Uterus (tissue), 2 donors: ENCODE results near the gene TLE2.

Experiments used
- POLR2A ChIP-seq, 2 donors: fragments of 450-650 bp; IDR thresholded peaks; one replicate each; pipeline ENCODE4 v1.6.1; 2016; ENCODE audit warnings: antibody characterized with exemption in 2 of 2, mild to moderate bottlenecking in 1 of 2, moderate library complexity in 1 of 2
- TF ChIP-seq, protein P1 (sequence below), 4 experiments: fragments of 200-600 bp in 2 of 4; fragments of 450-650 bp in 2 of 4; sonication (generic) in 2 of 4; IDR thresholded peaks; one replicate each; pipeline ENCODE4 v1.5.1; 2016 to 2019; ENCODE audit warnings: antibody characterized with exemption in 4 of 4, mild to moderate bottlenecking in 2 of 4, moderate library complexity in 1 of 4

GRCh38 chr19:3001235-3001800 lies 27.8 kb downstream of the TLE2 start:
- TF ChIP-seq, protein P1, sequence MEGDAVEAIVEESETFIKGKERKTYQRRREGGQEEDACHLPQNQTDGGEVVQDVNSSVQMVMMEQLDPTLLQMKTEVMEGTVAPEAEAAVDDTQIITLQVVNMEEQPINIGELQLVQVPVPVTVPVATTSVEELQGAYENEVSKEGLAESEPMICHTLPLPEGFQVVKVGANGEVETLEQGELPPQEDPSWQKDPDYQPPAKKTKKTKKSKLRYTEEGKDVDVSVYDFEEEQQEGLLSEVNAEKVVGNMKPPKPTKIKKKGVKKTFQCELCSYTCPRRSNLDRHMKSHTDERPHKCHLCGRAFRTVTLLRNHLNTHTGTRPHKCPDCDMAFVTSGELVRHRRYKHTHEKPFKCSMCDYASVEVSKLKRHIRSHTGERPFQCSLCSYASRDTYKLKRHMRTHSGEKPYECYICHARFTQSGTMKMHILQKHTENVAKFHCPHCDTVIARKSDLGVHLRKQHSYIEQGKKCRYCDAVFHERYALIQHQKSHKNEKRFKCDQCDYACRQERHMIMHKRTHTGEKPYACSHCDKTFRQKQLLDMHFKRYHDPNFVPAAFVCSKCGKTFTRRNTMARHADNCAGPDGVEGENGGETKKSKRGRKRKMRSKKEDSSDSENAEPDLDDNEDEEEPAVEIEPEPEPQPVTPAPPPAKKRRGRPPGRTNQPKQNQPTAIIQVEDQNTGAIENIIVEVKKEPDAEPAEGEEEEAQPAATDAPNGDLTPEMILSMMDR (IDR thresholded peaks at IDR 0.05), result no peak
- no peak for TF ChIP-seq POLR2A (IDR thresholded peaks at IDR 0.05)
